HepG2 (cell line): Measurements from ENCODE around the gene CDC42EP3. TPM values are rescaled to one million over a fixed set of nuclear protein-coding genes. Genes with fewer than 3 reads are reported as not detected.

ENCODE experiments used
- ATAC-seq: fragments of 200-7000 bp; cut with Tn5 transposase; 3 replicates; pipeline ENCODE4 v1.9.1; 2020; ENCODE audit warnings: mild to moderate bottlenecking, moderate library complexity
- BruUV-seq: library from RNA; stranded (reverse); fragments of 400-500 nt; replicated peaks from 2 replicates; lab custom pipeline; 2021; lab: Mats Ljungman, UMichigan
- CTCF ChIA-PET: fragments of 300-600 bp; formaldehyde crosslinking; extraction: SDS; loops from one replicate; lab custom pipeline; 2021; ENCODE audit warnings: low total read pairs, inconsistent platforms, low intra/inter-chr PET ratio; lab: Yijun Ruan, JAX
- POLR2A ChIA-PET: fragments of 350-600 bp; sonication (Branson Sonifier 250); formaldehyde crosslinking; loops from one replicate; lab custom pipeline; 2020; ENCODE audit warnings: antibody characterized with exemption, inconsistent platforms; lab: Yijun Ruan, JAX
- DNase-seq: peaks from one replicate; pipeline ENCODE4 v3.0.0-alpha.2; 2015; ENCODE audit warnings: low spot score
- FAIRE-seq: peaks from 3 replicates; lab custom pipeline; 2011; peaks lifted over from hg19 to GRCh38; lab: Jason Lieb, UNC
- H2AFZ ChIP-seq: one replicate; pipeline ENCODE4 v1.6.1; 2011; ENCODE audit warnings: low read length, inconsistent platforms
- H3K27ac ChIP-seq: fragments of 300-600 bp; 3 replicates; pipeline ENCODE4 v1.8.0; 2011; ENCODE audit warnings: mixed run types, mild to moderate bottlenecking, mixed read lengths, low read length, inconsistent platforms; ENCODE audit not compliant: insufficient read depth; ENCODE audit errors: extremely low read length
- H3K27me3 ChIP-seq, 2 experiments: fragments of 200-600 bp in 1 of 2; 2 replicates in 1 of 2; 3 replicates in 1 of 2; pipeline versions ENCODE4 v1.6.0 to v1.8.0; 2011; ENCODE audit warnings: low read length in 2 of 2, mild to moderate bottlenecking in 2 of 2, moderate library complexity in 2 of 2, inconsistent platforms in 1 of 2; ENCODE audit not compliant: insufficient read depth in 2 of 2, control insufficient read depth in 1 of 2
- H3K36me3 ChIP-seq, 2 experiments: fragments of 200-600 bp in 1 of 2; replicated peaks in 1 of 2; 2 replicates in 1 of 2; 3 replicates in 1 of 2; pipeline versions ENCODE4 v1.5.1 to v1.8.0; 2011; ENCODE audit warnings: low read length in 2 of 2, inconsistent platforms in 1 of 2; ENCODE audit not compliant: insufficient read depth in 2 of 2, control insufficient read depth in 1 of 2
- H3K4me1 ChIP-seq: 2 replicates; pipeline ENCODE4 v1.5.1; 2012; ENCODE audit warnings: low read length, inconsistent platforms; ENCODE audit not compliant: insufficient read depth
- H3K4me2 ChIP-seq: 2 replicates; pipeline ENCODE4 v1.6.0; 2011; ENCODE audit warnings: low read depth, low read length, inconsistent platforms
- H3K4me3 ChIP-seq, 3 experiments: fragments of 200-600 bp in 1 of 3; sonication (generic), shearing (Covaris generic) in 1 of 3; replicated peaks in 1 of 3; 2 replicates each; pipeline ENCODE4 v1.5.1; 2011 to 2016; ENCODE audit warnings: low read length in 3 of 3, inconsistent platforms in 2 of 3, low read depth in 2 of 3, mild to moderate bottlenecking in 2 of 3, control low read depth in 1 of 3, mixed read lengths in 1 of 3; ENCODE audit not compliant: insufficient read depth in 1 of 3
- H3K79me2 ChIP-seq: one replicate; pipeline ENCODE4 v1.6.1; 2011; ENCODE audit warnings: low read length, inconsistent platforms; ENCODE audit not compliant: insufficient read depth
- H3K9ac ChIP-seq: 2 replicates; pipeline ENCODE4 v1.6.0; 2011; ENCODE audit warnings: mild to moderate bottlenecking, low read depth, low read length, inconsistent platforms; ENCODE audit not compliant: insufficient read depth
- H3K9me3 ChIP-seq: 2 replicates; pipeline ENCODE4 v1.5.1; 2012; ENCODE audit warnings: mild to moderate bottlenecking, low read length
- H4K20me1 ChIP-seq: 2 replicates; pipeline ENCODE4 v1.6.0; 2011; ENCODE audit warnings: inconsistent platforms, mild to moderate bottlenecking, low read length, moderate library complexity; ENCODE audit not compliant: insufficient read depth
- ATAD3A ChIP-seq: sonication (generic); formaldehyde crosslinking; IDR thresholded peaks from 2 replicates; pipeline ENCODE4 v1.4.0; 2020; ENCODE audit warnings: missing genetic modification reagents
- CENPT ChIP-seq: sonication (generic); formaldehyde crosslinking; IDR thresholded peaks from 2 replicates; pipeline ENCODE4 v1.8.0; 2022; ENCODE audit warnings: low read depth, mild to moderate bottlenecking, moderate library complexity, missing genetic modification reagents
- ELF1 ChIP-seq: sonication (generic); formaldehyde crosslinking; IDR thresholded peaks from 2 replicates; pipeline ENCODE4 v1.4.0; 2020; ENCODE audit warnings: missing genetic modification reagents
- PAXIP1 ChIP-seq: sonication (generic); formaldehyde crosslinking; conservative IDR thresholded peaks from 2 replicates; pipeline ENCODE4 v1.4.0; 2020; ENCODE audit warnings: mild to moderate bottlenecking, missing genetic modification reagents, moderate library complexity
- ZNF235 ChIP-seq: sonication (generic); formaldehyde crosslinking; IDR thresholded peaks from 2 replicates; pipeline ENCODE4 v1.8.1; 2023; ENCODE audit warnings: mild to moderate bottlenecking, missing genetic modification reagents, borderline replicate concordance
- ZNF549 ChIP-seq: sonication (generic); formaldehyde crosslinking; IDR thresholded peaks from 2 replicates; pipeline ENCODE4 v1.5.0; 2020; ENCODE audit warnings: missing genetic modification reagents
- ZNF670 ChIP-seq: sonication (generic); formaldehyde crosslinking; IDR thresholded peaks from 2 replicates; pipeline ENCODE4 v1.8.0; 2022; ENCODE audit warnings: mild to moderate bottlenecking, missing genetic modification reagents, borderline replicate concordance
- WGBS: methylation state at CpG from one replicate; pipeline ENCODE4 v1.1.6; 2017; ENCODE audit warnings: low lambda C conversion rate; 5-methylcytosine and 5-hydroxymethylcytosine counted together
- in situ Hi-C: cut with HindIII; loops from 2 replicates; pipeline ENCODE4 v1.10.0; 2017; ENCODE audit warnings: low pct_unique_long_range_greater_than_20kb; ENCODE audit not compliant: extremely low pct_ligation_motif_present
- intact Hi-C: fragments of 100-400 bp; cut with micrococcal nuclease; formaldehyde crosslinking; loops from one replicate; pipeline ENCODE4 v1.10.0; 2022; ENCODE audit not compliant: unreplicated experiment
- polyA plus RNA-seq, 8 experiments: library from polyadenylated mRNA; depleted of rRNA in 3 of 8; stranded (reverse) in 7 of 8; unstranded in 1 of 8; fragments of >200 nt; fragmentation: Illumina TruSeq in 4 of 8; extraction: Trizol in 4 of 8; gene quantifications; 2 replicates each; pipeline versions ENCODE4 v1.2.1 to v1.2.3, GENCODE V29; 2011 to 2016; ENCODE audit warnings: low read depth in 4 of 8, missing spikeins in 1 of 8, mixed read lengths in 1 of 8; ENCODE audit not compliant: insufficient read depth in 1 of 8
- total RNA-seq, 5 experiments: library from RNA; depleted of rRNA; stranded (reverse); fragments of >200 nt; fragmentation: Illumina TruSeq; extraction: Trizol; gene quantifications; 2 replicates each; pipeline ENCODE4 v1.2.3, GENCODE V29; 2016; ENCODE audit warnings: low read depth in 1 of 5
- TF ChIP-seq, protein P1 (sequence below): sonication (generic); formaldehyde crosslinking; IDR thresholded peaks from 2 replicates; pipeline ENCODE4 v1.5.0; 2020; ENCODE audit warnings: mild to moderate bottlenecking, missing genetic modification reagents, borderline replicate concordance

CDC42EP3 gene
- total and polyA plus RNA-seq, 2 of the 13 experiments (the other 11 are each of a cell fraction or from before 2014, with no cell fraction given) = 0.01 TPM; not detected in 1

DNA sequence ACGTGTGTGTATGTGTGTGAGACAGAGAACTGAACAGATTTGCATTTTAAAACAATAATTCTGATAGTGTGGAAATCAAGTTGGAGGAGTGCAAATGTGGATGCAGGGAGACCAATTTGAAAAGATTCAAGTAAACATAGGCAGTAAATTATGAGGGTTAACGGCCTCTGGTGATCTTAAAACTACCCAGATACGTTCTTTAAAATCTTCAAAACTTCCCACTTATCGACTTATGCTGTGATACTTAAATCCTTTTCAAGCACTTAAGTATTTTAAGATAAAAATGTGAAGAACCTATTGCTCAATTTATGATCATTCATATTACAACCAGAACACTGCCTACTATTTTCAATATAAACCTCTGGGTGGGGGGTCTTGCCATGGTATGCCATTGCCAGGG lies 37.7 kb upstream of the CDC42EP3 start:
- Histone ChIP-seq H4K20me1 (no peaks in the 10 kb centered on the region), H3K36me3 (no peaks in the 10 kb centered on the region), H3K27me3 (no peaks in the 10 kb centered on the region; a peak in 1 of 5 replicates), H3K79me2 (no peaks in the 10 kb centered on the region), H3K9me3 (0 out of 2 replicates have a peak, but pooled peaks cover under 1% of the 10 kb centered on the region), H3K27ac (no peak overlapping the region), H2AFZ (no peak overlapping the region), H3K4me2 (no peak overlapping the region), H3K9ac (no peak overlapping the region), H3K4me3 (no peak overlapping the region), H3K4me1 (no peaks in the 10 kb centered on the region)
- intact Hi-C loops = no loop called here
- no TSS peak for BruUV-seq
- FAIRE-seq (no peak), ATAC-seq (no peak), DNase-seq (no peak)
- POLR2A ChIA-PET = no interaction called here
- in situ Hi-C loops = no loop called here
- TF ChIP-seq, protein P1, sequence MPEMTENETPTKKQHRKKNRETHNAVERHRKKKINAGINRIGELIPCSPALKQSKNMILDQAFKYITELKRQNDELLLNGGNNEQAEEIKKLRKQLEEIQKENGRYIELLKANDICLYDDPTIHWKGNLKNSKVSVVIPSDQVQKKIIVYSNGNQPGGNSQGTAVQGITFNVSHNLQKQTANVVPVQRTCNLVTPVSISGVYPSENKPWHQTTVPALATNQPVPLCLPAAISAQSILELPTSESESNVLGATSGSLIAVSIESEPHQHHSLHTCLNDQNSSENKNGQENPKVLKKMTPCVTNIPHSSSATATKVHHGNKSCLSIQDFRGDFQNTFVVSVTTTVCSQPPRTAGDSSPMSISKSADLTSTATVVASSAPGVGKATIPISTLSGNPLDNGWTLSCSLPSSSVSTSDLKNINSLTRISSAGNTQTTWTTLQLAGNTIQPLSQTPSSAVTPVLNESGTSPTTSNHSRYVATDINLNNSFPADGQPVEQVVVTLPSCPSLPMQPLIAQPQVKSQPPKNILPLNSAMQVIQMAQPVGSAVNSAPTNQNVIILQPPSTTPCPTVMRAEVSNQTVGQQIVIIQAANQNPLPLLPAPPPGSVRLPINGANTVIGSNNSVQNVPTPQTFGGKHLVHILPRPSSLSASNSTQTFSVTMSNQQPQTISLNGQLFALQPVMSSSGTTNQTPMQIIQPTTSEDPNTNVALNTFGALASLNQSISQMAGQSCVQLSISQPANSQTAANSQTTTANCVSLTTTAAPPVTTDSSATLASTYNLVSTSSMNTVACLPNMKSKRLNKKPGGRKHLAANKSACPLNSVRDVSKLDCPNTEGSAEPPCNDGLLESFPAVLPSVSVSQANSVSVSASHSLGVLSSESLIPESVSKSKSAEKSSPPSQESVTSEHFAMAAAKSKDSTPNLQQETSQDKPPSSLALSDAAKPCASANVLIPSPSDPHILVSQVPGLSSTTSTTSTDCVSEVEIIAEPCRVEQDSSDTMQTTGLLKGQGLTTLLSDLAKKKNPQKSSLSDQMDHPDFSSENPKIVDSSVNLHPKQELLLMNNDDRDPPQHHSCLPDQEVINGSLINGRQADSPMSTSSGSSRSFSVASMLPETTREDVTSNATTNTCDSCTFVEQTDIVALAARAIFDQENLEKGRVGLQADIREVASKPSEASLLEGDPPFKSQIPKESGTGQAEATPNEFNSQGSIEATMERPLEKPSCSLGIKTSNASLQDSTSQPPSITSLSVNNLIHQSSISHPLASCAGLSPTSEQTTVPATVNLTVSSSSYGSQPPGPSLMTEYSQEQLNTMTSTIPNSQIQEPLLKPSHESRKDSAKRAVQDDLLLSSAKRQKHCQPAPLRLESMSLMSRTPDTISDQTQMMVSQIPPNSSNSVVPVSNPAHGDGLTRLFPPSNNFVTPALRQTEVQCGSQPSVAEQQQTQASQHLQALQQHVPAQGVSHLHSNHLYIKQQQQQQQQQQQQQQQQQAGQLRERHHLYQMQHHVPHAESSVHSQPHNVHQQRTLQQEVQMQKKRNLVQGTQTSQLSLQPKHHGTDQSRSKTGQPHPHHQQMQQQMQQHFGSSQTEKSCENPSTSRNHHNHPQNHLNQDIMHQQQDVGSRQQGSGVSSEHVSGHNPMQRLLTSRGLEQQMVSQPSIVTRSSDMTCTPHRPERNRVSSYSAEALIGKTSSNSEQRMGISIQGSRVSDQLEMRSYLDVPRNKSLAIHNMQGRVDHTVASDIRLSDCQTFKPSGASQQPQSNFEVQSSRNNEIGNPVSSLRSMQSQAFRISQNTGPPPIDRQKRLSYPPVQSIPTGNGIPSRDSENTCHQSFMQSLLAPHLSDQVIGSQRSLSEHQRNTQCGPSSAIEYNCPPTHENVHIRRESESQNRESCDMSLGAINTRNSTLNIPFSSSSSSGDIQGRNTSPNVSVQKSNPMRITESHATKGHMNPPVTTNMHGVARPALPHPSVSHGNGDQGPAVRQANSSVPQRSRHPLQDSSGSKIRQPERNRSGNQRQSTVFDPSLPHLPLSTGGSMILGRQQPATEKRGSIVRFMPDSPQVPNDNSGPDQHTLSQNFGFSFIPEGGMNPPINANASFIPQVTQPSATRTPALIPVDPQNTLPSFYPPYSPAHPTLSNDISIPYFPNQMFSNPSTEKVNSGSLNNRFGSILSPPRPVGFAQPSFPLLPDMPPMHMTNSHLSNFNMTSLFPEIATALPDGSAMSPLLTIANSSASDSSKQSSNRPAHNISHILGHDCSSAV = no peak
- TF ChIP-seq ZNF670 (CRISPR knock-in tag) (no peak), PAXIP1 (CRISPR knock-in tag) (no peak), ELF1 (CRISPR knock-in tag) (no peak), ATAD3A (CRISPR knock-in tag) (no peak), CENPT (no peak), ZNF235 (CRISPR knock-in tag) (no peak), ZNF549 (CRISPR knock-in tag) (no peak)
- WGBS = 7% methylated on average over 4 of the region's 4 CpGs
- CTCF ChIA-PET = no interaction called here
